H1 (cell line): Measurements from ENCODE around the gene LCOR. TPM values are rescaled to one million over a fixed set of nuclear protein-coding genes. Genes with fewer than 3 reads are reported as not detected.

Source experiments
- CTCF ChIA-PET: fragments of 300-600 bp; sonication (Branson Sonifier 250); formaldehyde crosslinking; loops from one replicate; lab custom pipeline; 2021; ENCODE audit not compliant: partially characterized antibody; lab: Charles Lee
- POLR2A ChIA-PET: fragments of 300-600 bp; sonication (Branson Sonifier 250); formaldehyde crosslinking; loops from one replicate; lab custom pipeline; 2021; ENCODE audit warnings: inconsistent platforms; ENCODE audit not compliant: partially characterized antibody; lab: Charles Lee
- DNase-seq, 2 experiments: peaks; one replicate each; pipeline versions ENCODE4 v3.0.0 to v3.0.0-alpha.2; 2010 to 2022; ENCODE audit warnings: low spot score in 2 of 2, low read depth in 1 of 2, mixed read lengths in 1 of 2
- FAIRE-seq: peaks from 2 replicates; lab custom pipeline; 2011; peaks lifted over from hg19 to GRCh38; lab: Jason Lieb, UNC
- H2AFZ ChIP-seq: 2 replicates; pipeline ENCODE4 v1.8.1; 2012; ENCODE audit warnings: low read length, inconsistent platforms
- H2AK5ac ChIP-seq: 2 replicates; pipeline ENCODE4 v1.6.1; 2013; ENCODE audit warnings: low read depth, low read length
- H2BK120ac ChIP-seq: replicated peaks from 2 replicates; pipeline ENCODE3; 2013; ENCODE audit warnings: low read depth, low read length, inconsistent platforms
- H2BK12ac ChIP-seq: 2 replicates; pipeline ENCODE4 v1.6.1; 2013; ENCODE audit warnings: low read depth, low read length
- H2BK15ac ChIP-seq: 2 replicates; pipeline ENCODE4 v1.6.1; 2013; ENCODE audit warnings: low read length
- H2BK20ac ChIP-seq: 2 replicates; pipeline ENCODE4 v1.6.1; 2013; ENCODE audit warnings: low read length
- H2BK5ac ChIP-seq: 2 replicates; pipeline ENCODE4 v1.6.1; 2013; ENCODE audit warnings: low read depth, low read length
- H3K14ac ChIP-seq: 2 replicates; pipeline ENCODE4 v1.6.1; 2013; ENCODE audit warnings: inconsistent platforms; ENCODE audit not compliant: insufficient read length
- H3K18ac ChIP-seq: 2 replicates; pipeline ENCODE4 v1.6.1; 2013; ENCODE audit warnings: low read length; ENCODE audit errors: extremely low read depth
- H3K23ac ChIP-seq: 2 replicates; pipeline ENCODE4 v1.6.1; 2013; ENCODE audit warnings: inconsistent platforms; ENCODE audit not compliant: insufficient read length
- H3K23me2 ChIP-seq: 2 replicates; pipeline ENCODE4 v1.6.1; 2013; ENCODE audit warnings: low read depth, low read length
- H3K27ac ChIP-seq: 2 replicates; pipeline ENCODE4 v1.6.1; 2011; ENCODE audit warnings: low read depth, low read length, inconsistent platforms
- H3K27me3 ChIP-seq, 4 experiments: replicated peaks in 1 of 4; 1 replicate in 1 of 4; 2 replicates in 3 of 4; pipeline versions ENCODE4 v1.6.1 to v1.8.1; 2011 to 2013; ENCODE audit warnings: low read length in 3 of 4, mild to moderate bottlenecking in 3 of 4, inconsistent platforms in 2 of 4, mixed read lengths in 2 of 4, moderate library complexity in 1 of 4; ENCODE audit not compliant: control insufficient read depth in 3 of 4, insufficient read depth in 3 of 4; ENCODE audit errors: extremely low read depth in 1 of 4
- H3K36me3 ChIP-seq, 4 experiments: 2 replicates each; pipeline versions ENCODE4 v1.6.1 to v1.8.1; 2011 to 2013; ENCODE audit warnings: mild to moderate bottlenecking in 4 of 4, low read length in 3 of 4, moderate library complexity in 2 of 4, control low read depth in 1 of 4, inconsistent platforms in 1 of 4; ENCODE audit not compliant: insufficient read depth in 4 of 4, control insufficient read depth in 2 of 4
- H3K4ac ChIP-seq: replicated peaks from 2 replicates; pipeline ENCODE3; 2013; ENCODE audit warnings: low read length, low read depth, mixed read lengths, inconsistent platforms; ENCODE audit not compliant: insufficient read length
- H3K4me1 ChIP-seq, 4 experiments: replicated peaks in 1 of 4; 1 replicate in 1 of 4; 2 replicates in 3 of 4; pipeline versions ENCODE4 v1.6.1 to v1.8.1; 2011 to 2013; ENCODE audit warnings: low read length in 3 of 4, inconsistent platforms in 2 of 4, mixed read lengths in 1 of 4; ENCODE audit not compliant: insufficient read depth in 4 of 4, control insufficient read depth in 3 of 4
- H3K4me2 ChIP-seq, 2 experiments: 2 replicates each; pipeline versions ENCODE4 v1.6.1 to v1.8.1; 2011 to 2013; ENCODE audit warnings: low read depth in 2 of 2, low read length in 2 of 2, control low read depth in 1 of 2, inconsistent platforms in 1 of 2, mild to moderate bottlenecking in 1 of 2; ENCODE audit not compliant: insufficient read depth in 1 of 2
- H3K4me3 ChIP-seq, 4 experiments: fragments of 200-600, 300-600 bp in 1 of 4; sonication (generic), shearing (Covaris generic), sonication (Bioruptor Twin) in 1 of 4; 2 replicates each; pipeline versions ENCODE4 v1.5.1 to v1.8.1; 2011 to 2016; ENCODE audit warnings: low read length in 4 of 4, low read depth in 3 of 4, control low read depth in 2 of 4, inconsistent platforms in 2 of 4, mild to moderate bottlenecking in 2 of 4, mixed read lengths in 1 of 4, moderate library complexity in 1 of 4; ENCODE audit not compliant: insufficient read depth in 2 of 4; ENCODE audit errors: extremely low read depth in 1 of 4
- H3K56ac ChIP-seq: replicated peaks from 2 replicates; pipeline ENCODE3; 2013; ENCODE audit warnings: low read depth, mild to moderate bottlenecking, mixed read lengths, low read length, inconsistent platforms; ENCODE audit not compliant: insufficient read length
- H3K79me1 ChIP-seq: 2 replicates; pipeline ENCODE4 v1.6.1; 2013; ENCODE audit warnings: low read depth, low read length, control low read depth
- H3K79me2 ChIP-seq, 2 experiments: 2 replicates each; pipeline versions ENCODE4 v1.6.1 to v1.8.1; 2012 to 2013; ENCODE audit warnings: low read length in 2 of 2, mild to moderate bottlenecking in 2 of 2, inconsistent platforms in 1 of 2; ENCODE audit not compliant: insufficient read depth in 2 of 2, control insufficient read depth in 1 of 2
- H3K9ac ChIP-seq, 4 experiments: replicated peaks in 1 of 4; 1 replicate in 1 of 4; 2 replicates in 3 of 4; pipeline versions ENCODE4 v1.6.1 to v1.8.1; 2011 to 2013; ENCODE audit warnings: low read depth in 3 of 4, low read length in 3 of 4, control low read depth in 2 of 4, mild to moderate bottlenecking in 2 of 4, moderate library complexity in 2 of 4, inconsistent platforms in 1 of 4; ENCODE audit errors: extremely low read depth in 1 of 4
- H3K9me3 ChIP-seq, 2 experiments: 2 replicates each; pipeline versions ENCODE4 v1.6.1 to v1.8.1; 2012 to 2013; ENCODE audit warnings: mild to moderate bottlenecking in 2 of 2, moderate library complexity in 2 of 2, control low read depth in 1 of 2, inconsistent platforms in 1 of 2, low read depth in 1 of 2, low read length in 1 of 2, mixed read lengths in 1 of 2; ENCODE audit not compliant: insufficient read depth in 2 of 2
- H4K20me1 ChIP-seq, 2 experiments: replicated peaks in 1 of 2; 2 replicates each; pipeline versions ENCODE3 to v1.8.1; 2011 to 2013; ENCODE audit warnings: inconsistent platforms in 2 of 2, low read length in 2 of 2, mild to moderate bottlenecking in 1 of 2; ENCODE audit not compliant: insufficient read depth in 2 of 2, control insufficient read depth in 1 of 2
- H4K5ac ChIP-seq: 2 replicates; pipeline ENCODE4 v1.6.1; 2013; ENCODE audit warnings: low read length, low read depth, mixed read lengths, inconsistent platforms; ENCODE audit not compliant: insufficient read length
- H4K8ac ChIP-seq: 2 replicates; pipeline ENCODE4 v1.8.0; 2013; ENCODE audit warnings: mild to moderate bottlenecking, moderate library complexity, low read length, inconsistent platforms; ENCODE audit not compliant: insufficient read depth; ENCODE audit errors: extremely low read depth
- H4K91ac ChIP-seq: replicated peaks from 2 replicates; pipeline ENCODE3; 2013; ENCODE audit warnings: low read length, mixed read lengths, inconsistent platforms; ENCODE audit not compliant: insufficient read length
- BRCA1 ChIP-seq: IDR thresholded peaks from 2 replicates; pipeline ENCODE4 v1.6.1; 2012; ENCODE audit warnings: low read depth, low read length, improper control_type of control experiment
- FOSL1 ChIP-seq: IDR thresholded peaks from 2 replicates; pipeline ENCODE4 v1.6.1; 2011; ENCODE audit warnings: mild to moderate bottlenecking, low read depth, low read length, moderate library complexity; ENCODE audit not compliant: insufficient read depth
- GABPA ChIP-seq: IDR thresholded peaks from 2 replicates; pipeline ENCODE4 v1.6.1; 2011; ENCODE audit warnings: mild to moderate bottlenecking, low read length, moderate library complexity, borderline replicate concordance; ENCODE audit not compliant: insufficient read depth
- GTF2F1 ChIP-seq: IDR thresholded peaks from 2 replicates; pipeline ENCODE4 v1.6.1; 2012; ENCODE audit warnings: low read depth, low read length, improper control_type of control experiment, borderline replicate concordance
- JUN ChIP-seq: IDR thresholded peaks from 2 replicates; pipeline ENCODE4 v1.6.1; 2011; ENCODE audit warnings: low read depth, mild to moderate bottlenecking, improper control_type of control experiment, low read length
- KDM4A ChIP-seq: IDR thresholded peaks from one replicate; pipeline ENCODE4 v1.7.1; 2012; ENCODE audit warnings: low read depth, mild to moderate bottlenecking, moderate library complexity, low read length, inconsistent platforms; ENCODE audit not compliant: severe bottlenecking
- POU5F1 ChIP-seq: IDR thresholded peaks from 2 replicates; pipeline ENCODE4 v1.6.1; 2011; ENCODE audit warnings: low read depth, mild to moderate bottlenecking, low read length, moderate library complexity
- SAP30 ChIP-seq: fragments of 300-600 bp; sonication (generic); IDR thresholded peaks from 2 replicates; pipeline ENCODE4 v1.7.1; 2012; ENCODE audit warnings: low read length, moderate library complexity, mild to moderate bottlenecking, inconsistent platforms; ENCODE audit not compliant: insufficient read depth, insufficient replicate concordance
- SP1 ChIP-seq: IDR thresholded peaks from 2 replicates; pipeline ENCODE4 v1.6.1; 2011; ENCODE audit warnings: low read depth, low read length
- polyA plus RNA-seq, 7 experiments: library from polyadenylated mRNA; depleted of rRNA in 3 of 7; stranded (reverse) in 5 of 7; unstranded in 2 of 7; fragments of >200 nt in 5 of 7; fragments of 200-250 nt in 2 of 7; gene quantifications; 1 replicate in 5 of 7; 2 replicates in 1 of 7; 4 replicates in 1 of 7; pipeline versions ENCODE4 v1.2.1 to v1.2.3, GENCODE V29; 2011 to 2013; ENCODE audit warnings: missing spikeins in 2 of 7, mixed read lengths in 2 of 7
- total RNA-seq: library from RNA; stranded (reverse); fragmentation: NEBNext Ultra II Directional; extraction: Animal tissue kit (Norgen Biotek cat#: 25700); gene quantifications from 2 replicates; pipeline ENCODE4 v1.2.1, GENCODE V29; 2021

Gene LCOR
- total and polyA plus RNA-seq, 2 of the 8 experiments (the other 6 are each of a cell fraction or from before 2014, with no cell fraction given), result 4.7 to 25.5 TPM

DNA sequence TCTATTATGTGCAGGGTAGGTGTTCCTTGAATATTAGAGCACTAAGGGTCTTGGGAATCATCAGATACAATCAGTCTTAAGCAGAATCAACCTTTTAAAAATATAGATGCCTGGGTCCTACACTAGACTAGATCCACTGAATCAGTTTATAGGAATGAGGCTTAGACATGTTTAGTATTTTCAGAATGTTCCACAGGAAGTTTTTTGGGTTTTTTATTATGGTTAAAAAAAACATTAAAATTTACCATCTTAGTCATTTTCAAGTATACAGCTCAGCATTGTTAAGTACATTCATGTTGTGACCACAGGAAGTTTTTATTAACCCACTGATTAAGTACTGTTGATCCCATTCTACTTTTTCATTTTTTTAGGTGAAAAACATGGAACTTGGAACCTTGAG lies 135.7 kb downstream of the LCOR start:
- Histone ChIP-seq H4K91ac (no peak overlapping the region), H3K4me3 (no peak overlapping the region), H3K14ac (no peak overlapping the region), H3K4me2 (no peak overlapping the region), H2BK5ac (no peak overlapping the region), H3K23ac (no peak overlapping the region), H3K36me3 (no peaks in the 10 kb centered on the region), H2AK5ac (no peak overlapping the region), H3K27me3 (no peaks in the 10 kb centered on the region), H3K18ac (no peak overlapping the region), H2BK120ac (no peak overlapping the region), H3K23me2 (no peaks in the 10 kb centered on the region), H2BK15ac (no peak overlapping the region), H3K9me3 (no peaks in the 10 kb centered on the region), H3K4ac (no peak overlapping the region), H4K20me1 (no peaks in the 10 kb centered on the region), H3K56ac (no peak overlapping the region), H2BK12ac (no peak overlapping the region), H3K79me1 (no peaks in the 10 kb centered on the region), H2AFZ (no peak overlapping the region), H2BK20ac (no peak overlapping the region), H4K8ac (no peak overlapping the region), H4K5ac (no peak overlapping the region), H3K27ac (no peak overlapping the region), H3K4me1 (no peaks in the 10 kb centered on the region), H3K9ac (no peak overlapping the region), H3K79me2 (no peaks in the 10 kb centered on the region)
- no peak for DNase-seq
- TF ChIP-seq GABPA, result no peak
- TF ChIP-seq POU5F1, result no peak
- no peak for TF ChIP-seq SP1
- TF ChIP-seq FOSL1, result no peak
- no peak for TF ChIP-seq GTF2F1
- no peak for TF ChIP-seq KDM4A
- TF ChIP-seq SAP30, result no peak
- TF ChIP-seq BRCA1, result no peak
- no peak for TF ChIP-seq JUN
- POLR2A ChIA-PET, result no interaction called here
- CTCF ChIA-PET, result interaction anchor here (1.6 kb wide), 1 partner anchor 57 kb away, joined by 7 read pairs; no protein-coding TSS in a partner anchor
- FAIRE-seq, result no peak
